HG03159 (cell line): ENCODE data around the gene TLE4.
A peak's percentile ranks its signal among the peaks of the same experiment; 100 is the strongest.

ENCODE experiments used
- ATAC-seq: cut with Tn5 transposase; IDR thresholded peaks from one replicate; pipeline ENCODE4 v1.9.1; 2021; ENCODE audit warnings: mild to moderate bottlenecking, moderate library complexity; ENCODE audit not compliant: unreplicated experiment

The TLE4 gene

DNA sequence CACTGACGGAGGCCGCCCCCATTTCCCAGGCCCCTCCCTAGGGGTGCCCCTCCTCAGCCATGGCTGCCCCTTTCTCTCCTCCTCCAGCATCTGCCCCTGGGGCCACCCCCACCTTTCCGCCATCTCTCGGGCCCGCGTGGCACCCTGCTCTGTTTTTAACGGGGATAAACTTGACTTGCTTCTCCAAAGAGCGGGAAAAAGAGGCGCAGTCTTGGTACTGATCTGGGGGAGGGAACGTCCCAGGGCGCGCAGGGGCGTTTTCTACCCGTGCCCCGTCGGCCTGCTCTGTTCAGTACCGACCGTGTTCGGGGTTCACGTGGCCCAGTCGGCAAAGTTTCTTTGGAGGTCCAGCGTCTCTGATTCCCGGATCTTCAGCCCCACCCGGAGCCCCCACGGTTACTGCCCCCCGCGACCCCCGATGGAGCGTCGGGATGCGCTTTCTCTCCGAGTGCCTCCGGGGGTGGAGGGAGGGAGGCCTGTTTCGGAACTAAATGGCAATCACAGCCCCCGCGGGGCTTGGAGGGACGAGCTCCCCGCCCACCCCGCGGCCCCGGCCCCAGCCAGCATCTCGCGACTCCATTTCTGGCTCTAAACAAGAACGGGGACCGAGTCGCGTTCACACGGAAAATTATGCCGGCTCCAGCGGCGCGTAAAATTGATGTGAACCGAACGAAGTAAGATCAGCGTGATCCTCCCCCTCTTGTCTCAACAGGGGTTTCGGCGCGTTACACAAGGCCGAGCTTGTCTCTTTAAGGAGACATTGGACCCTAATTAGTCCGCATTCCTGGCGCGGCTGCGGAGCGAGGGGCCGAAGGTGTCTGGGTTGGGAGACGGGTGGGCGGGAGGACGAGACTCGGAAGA lies 1.1 kb upstream of the TLE4 start:
- ATAC-seq, result no peak

DNA sequence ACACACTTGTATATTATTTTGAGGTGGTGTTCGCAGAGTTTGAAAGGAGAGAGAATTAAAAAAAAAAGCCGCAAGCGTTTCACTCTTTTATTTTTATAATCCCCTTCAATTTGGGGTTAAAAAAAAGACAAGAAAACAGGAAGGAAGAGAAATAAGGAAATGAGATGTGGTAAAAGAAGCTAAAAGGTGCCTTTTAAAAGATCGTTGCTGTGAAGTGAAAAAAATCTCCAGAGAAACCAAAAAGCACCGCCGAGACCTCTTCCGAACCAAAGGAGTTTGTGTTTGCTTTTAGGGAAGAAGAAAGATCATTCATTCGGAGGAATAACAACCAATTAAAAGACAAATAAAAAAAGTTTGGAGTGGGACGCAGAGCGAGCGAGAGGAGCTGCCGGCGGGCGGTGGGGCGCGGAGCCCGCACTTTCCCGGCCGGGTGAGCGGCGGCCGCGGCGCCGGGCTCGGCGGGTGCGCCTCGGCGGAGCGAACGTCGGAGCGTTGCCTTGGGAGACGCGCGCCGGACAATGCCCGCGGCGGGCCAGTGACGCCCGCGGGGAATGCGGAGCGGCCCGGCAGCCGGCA lies 355 bp downstream of the TLE4 start:
- ATAC-seq, result no peak

DNA sequence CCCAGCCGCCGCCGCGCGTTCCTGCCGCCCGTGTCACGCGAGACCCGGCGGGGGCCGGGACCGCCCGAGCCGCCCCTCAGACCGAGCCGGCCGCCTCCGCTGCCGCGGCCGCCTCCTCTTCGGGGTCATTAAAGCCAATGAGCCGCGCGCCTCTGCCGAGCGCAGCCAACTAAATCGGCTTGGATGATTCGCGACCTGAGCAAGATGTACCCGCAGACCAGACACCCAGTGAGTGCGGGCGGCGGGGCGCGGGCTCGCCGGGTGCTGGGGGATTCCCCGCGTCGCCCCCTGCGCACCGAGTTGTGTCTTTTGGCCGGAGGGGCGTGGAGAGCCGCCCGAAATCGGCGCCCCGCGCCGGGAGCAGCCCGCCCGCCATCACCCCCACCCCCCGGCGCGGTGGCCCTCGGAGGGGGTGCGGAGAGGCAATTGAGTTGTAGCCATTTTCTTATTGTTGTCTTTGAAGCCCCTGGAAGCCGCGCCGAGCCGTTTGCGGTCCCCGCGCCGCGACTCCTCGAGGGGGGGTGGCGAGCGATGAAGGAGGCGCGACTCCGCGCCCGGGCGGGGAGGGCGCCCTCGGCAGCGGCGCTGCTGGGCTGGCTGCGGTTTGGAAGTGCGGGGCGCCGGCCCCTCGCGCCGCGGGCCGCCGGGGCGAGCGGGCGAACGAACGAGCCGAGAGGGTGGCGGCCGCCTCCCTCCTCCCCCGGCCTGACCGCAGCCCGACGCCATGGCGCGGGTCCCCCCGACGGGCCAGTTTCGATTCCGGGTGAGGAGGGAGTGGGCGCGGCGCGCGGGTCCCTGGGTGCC lies 1.0 kb downstream of the TLE4 start:
- ATAC-seq, result no peak

DNA sequence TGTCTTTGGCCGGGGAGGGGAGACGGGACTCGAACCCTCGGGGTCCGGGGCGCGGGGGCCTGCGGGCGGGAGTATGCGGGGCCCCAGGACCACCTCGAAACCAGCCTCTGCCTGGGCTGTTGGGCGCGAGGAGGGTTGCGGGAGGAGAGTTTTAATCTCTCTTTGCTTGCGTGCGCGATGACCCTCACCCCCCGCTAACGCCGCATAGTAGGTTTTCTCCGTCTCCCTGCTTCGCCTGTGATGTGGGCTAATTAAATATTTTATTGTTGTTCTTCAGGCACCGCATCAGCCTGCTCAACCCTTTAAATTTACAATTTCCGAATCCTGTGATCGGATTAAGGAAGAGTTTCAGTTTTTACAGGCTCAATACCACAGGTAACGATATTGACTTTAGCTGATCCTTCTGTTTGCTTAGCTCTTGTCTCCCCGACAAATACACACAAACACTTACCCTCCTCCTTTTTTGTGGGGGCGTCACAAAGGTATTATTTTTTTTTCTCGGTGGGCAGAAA lies 1.7 kb downstream of the TLE4 start:
- no peak for ATAC-seq

DNA sequence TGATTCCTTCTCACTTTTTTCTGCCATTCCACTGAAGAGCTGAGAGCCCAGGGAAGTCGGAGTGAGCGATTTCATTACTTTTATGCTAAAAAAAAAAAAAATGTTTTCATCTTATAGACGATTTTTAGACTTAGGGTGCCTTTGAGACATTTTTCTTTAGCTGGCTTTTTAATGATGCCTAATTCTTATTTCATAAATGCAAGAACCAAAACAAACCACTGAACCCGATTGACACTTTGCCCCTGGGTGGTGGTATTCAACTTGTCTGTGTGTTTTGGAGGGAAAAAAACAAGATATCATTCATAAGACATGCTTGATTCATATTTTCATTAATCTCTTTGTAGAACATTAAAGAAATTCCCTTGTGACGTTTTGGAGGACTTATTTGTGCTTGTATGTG lies 2.4 kb downstream of the TLE4 start:
- ATAC-seq, result no peak

DNA sequence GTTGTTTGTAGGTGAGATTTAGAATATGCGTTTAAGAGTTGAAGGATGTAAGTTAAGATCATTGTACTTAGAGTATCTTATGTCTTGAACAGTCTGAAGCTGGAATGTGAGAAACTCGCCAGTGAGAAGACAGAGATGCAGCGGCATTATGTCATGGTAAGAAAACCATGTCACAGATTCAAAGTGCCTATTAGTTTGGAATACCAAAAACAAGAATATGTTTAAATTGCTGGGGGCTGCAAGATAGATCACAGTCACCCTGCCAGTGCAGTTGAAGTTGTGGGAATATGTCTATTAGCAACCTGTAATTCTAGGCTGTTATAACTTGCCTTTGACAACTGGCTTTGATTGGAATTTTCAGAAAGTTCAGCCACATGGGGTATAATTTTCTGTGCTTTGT lies 3.0 kb downstream of the TLE4 start:
- ATAC-seq, result no peak

- no peak for ATAC-seq
These were observed 3.8 kb downstream of the TLE4 start for GRCh38 chr9:79575547-79575946.

DNA sequence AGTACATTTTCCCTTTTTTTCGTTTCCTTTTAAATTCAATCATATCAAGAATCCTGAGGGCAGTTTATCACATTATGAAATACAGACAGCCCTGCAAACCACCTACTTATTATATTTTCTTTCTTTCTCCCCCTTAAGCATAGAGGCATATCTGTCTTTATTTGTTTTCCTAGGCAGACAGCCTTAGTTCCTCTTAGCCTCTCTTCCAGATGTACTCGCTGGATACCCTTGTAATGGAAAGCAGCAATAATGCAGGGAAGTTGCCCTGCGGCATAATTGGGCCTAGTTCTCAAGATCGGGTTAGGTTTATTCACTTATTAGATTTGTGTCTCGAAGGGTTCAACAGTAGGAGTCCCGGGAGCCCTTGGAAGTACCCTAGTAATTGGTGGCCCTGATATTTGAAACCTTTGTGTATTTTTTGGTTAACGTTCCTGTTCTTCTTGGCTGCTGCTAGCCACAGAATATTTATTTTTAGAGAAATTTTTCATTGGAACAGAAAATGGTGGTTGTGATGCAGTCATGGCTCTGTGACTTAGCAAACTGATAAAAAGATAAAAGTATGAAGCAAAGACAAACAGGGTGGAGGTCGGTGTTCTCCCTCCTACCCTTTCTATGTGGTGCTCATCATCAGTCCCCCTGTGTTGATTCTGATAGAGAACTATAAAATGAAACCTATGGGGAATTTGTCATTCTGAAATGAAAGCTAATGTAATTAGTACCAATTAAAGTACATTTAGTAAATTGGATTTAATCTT lies 6.4 kb downstream of the TLE4 start:
- ATAC-seq, result no peak

- ATAC-seq, result no peak
These were observed 7.1 kb downstream of the TLE4 start for GRCh38 chr9:79578891-79579290.

DNA sequence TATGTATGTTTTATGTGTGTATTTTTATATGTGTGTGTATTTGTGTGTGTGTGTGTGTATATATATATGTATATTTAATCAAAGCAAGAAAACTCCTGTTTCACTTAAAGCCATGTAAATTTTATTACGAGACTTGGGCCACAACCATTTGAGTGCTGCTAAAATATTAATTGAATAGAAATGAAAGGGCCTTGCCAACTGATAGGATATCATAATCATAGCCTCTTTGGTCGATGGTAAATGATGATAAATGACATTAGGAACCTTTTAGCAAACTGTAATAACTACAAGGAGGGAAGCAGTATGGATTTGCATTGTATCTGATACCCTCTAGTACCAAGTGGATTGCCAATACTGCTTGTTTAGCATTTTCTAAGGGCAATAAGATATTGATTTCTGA lies 7.9 kb downstream of the TLE4 start:
- ATAC-seq, result no peak

DNA sequence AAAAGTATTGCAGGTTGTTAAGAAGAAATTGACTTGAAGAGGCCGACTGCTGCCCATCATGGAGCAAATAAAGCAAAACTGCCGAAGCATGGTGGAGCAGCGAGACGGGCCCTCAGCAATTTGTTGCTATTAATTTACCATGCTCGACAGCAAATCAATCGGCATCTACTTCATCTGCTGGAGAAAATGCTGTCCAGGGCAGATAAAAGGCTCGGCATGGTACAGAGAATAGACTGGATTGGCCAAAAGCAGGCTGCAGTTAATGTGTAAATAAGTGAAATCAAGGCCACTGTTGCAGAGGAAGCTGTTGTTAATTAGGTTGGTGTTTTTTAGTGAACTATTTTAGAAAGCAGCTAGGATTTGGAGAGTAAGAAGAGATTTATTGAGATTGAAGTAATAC lies 8.3 kb downstream of the TLE4 start:
- no peak for ATAC-seq

DNA sequence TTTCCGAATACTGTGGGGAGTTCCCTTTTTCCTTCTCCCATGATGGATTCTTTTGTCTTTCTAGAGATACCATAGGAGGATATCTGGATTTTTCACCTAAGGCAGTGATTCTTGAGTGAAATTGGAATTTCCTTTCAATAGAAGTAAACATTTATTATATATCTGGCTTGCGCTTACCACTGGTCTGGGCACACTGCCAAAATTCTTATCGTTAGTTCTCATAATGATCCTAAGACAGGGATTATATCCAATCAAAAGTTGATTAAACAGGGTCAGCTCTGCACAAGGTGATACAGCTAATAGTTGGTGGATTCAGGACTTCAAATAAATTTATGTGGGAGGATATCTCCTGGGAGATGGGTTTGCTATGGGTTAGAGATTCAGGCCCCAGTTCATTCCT lies 9.6 kb downstream of the TLE4 start:
- ATAC-seq, result no peak

DNA sequence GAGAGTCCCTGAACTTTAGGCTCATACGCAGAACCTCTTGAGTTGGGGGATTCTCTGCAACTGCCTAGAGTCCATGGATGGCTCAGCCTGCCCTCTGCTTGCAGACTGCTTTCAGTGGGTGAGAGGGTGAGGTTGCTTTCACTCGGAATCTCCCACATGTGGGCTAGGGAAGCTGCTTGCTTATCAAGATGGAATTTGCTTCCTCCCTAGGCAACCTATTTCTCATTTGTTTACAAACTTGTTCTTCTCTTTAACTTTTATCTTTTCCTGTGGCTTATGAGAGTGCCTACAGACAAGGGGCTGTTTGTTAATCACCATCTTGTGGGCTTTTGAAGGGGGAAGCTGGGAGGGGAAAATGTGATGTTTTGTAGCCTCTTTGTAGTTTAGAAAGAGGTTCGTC lies 10.0 kb downstream of the TLE4 start:
- ATAC-seq, result no peak

DNA sequence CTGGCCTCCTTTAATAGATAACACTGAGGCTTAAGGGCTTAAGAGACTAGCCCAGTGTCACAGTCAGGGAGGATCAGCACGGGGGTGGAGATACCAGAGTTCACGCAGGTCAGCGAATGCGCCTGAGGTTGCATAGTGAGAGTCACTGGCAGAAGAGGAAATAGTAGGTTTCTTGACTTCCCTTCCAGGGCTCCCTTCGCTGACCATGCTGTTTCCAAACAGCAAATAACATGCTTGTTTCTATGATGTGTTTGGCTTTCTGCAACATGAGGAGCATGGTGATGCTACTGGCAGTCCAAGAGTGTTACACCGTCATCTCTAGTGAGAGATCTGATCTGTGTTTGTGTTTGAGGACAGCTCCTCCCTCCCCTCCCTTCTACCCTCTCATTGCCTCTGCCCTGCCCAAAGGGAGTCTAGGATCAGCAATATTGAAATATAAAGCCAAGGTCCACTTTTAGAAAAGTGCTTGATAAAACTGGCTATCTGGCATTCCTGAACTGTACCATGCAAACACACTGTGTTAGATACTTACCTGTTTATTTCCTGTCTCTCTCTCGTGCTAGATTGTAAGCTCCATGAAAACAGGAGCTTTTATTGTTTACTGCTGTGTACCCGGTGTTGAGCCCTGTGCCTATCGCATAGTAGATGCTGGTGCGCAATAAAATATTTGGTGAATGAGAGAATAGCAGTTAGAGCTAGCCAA lies 12.3 kb downstream of the TLE4 start:
- ATAC-seq, result peak; percentile 85

GRCh38 chr9:79584655-79584982 lies 12.9 kb downstream of the TLE4 start:
- no peak for ATAC-seq

GRCh38 chr9:79588488-79589223 lies 16.9 kb downstream of the TLE4 start:
- ATAC-seq, result no peak

GRCh38 chr9:79591458-79591857 lies 19.7 kb downstream of the TLE4 start:
- no peak for ATAC-seq

DNA sequence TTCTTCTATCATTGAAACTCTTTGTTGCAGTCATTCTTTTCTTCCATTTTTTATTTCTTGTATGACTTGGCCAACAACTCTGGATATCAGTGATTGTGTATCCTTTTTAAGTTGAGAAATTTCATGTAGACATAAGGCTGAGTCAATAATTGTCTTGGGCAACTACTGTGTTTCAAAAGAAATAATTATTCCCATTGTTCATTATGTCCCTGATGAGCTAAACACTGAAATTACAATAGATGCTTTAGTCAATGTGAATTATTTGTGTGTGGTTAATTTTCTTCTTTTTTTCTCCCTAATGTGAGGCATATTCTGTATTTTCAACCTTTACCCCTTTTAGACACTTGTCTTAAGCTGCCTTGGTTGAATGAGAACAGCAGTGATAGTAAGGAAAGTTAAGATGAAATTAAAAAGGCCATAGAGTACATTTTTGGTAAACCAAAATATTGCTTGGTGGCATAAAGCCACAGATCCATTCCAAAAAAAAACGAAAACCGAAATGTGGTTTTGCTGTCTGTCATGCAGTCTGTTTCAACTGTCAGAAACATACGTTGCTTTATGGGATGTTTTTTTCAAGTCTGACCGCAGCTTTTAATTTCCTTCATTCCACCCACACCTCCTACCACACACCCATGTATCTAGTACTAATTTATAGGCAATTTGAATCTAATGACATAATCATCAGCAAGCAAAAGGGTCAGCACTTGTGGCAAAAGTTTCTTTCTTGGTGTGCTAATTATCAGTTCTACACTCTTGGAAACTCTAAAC lies 21.1 kb downstream of the TLE4 start:
- no peak for ATAC-seq
